ENCODE measurements around the gene MAGI3. TPM values are rescaled to one million over a fixed set of nuclear protein-coding genes. Genes with fewer than 3 reads are reported as not detected.
A peak's percentile ranks its signal among the peaks of the same experiment; 100 is the strongest.

The MAGI3 gene
- total RNA-seq, 1 donor from 2014 or later: 17.6 TPM

- TF ChIP-seq, protein P1, sequence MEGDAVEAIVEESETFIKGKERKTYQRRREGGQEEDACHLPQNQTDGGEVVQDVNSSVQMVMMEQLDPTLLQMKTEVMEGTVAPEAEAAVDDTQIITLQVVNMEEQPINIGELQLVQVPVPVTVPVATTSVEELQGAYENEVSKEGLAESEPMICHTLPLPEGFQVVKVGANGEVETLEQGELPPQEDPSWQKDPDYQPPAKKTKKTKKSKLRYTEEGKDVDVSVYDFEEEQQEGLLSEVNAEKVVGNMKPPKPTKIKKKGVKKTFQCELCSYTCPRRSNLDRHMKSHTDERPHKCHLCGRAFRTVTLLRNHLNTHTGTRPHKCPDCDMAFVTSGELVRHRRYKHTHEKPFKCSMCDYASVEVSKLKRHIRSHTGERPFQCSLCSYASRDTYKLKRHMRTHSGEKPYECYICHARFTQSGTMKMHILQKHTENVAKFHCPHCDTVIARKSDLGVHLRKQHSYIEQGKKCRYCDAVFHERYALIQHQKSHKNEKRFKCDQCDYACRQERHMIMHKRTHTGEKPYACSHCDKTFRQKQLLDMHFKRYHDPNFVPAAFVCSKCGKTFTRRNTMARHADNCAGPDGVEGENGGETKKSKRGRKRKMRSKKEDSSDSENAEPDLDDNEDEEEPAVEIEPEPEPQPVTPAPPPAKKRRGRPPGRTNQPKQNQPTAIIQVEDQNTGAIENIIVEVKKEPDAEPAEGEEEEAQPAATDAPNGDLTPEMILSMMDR (conservative IDR thresholded peaks at IDR 0.05): no peak
- H3K9me3 Mint-ChIP-seq: peaks cover 3% of the 10 kb centered on the region
- peaks cover 5% of the 10 kb centered on the region for H3K27me3 Mint-ChIP-seq (ENCODE audit: low read depth)
- no peak for DNase-seq (ENCODE audit: low read depth, low spot score)
- peak overlapping the region; percentile 94 for H3K4me3 Mint-ChIP-seq
- H3K36me3 Mint-ChIP-seq (ENCODE audit: low read depth): no peaks in the 10 kb centered on the region
- H3K4me1 Mint-ChIP-seq: peaks cover 32% of the 10 kb centered on the region
- no peak overlapping the region for H3K27ac Mint-ChIP-seq (ENCODE audit: unreplicated experiment)
Measured at GRCh38 chr1:113388017-113388620, 2.2 kb upstream of the MAGI3 start.

DNA sequence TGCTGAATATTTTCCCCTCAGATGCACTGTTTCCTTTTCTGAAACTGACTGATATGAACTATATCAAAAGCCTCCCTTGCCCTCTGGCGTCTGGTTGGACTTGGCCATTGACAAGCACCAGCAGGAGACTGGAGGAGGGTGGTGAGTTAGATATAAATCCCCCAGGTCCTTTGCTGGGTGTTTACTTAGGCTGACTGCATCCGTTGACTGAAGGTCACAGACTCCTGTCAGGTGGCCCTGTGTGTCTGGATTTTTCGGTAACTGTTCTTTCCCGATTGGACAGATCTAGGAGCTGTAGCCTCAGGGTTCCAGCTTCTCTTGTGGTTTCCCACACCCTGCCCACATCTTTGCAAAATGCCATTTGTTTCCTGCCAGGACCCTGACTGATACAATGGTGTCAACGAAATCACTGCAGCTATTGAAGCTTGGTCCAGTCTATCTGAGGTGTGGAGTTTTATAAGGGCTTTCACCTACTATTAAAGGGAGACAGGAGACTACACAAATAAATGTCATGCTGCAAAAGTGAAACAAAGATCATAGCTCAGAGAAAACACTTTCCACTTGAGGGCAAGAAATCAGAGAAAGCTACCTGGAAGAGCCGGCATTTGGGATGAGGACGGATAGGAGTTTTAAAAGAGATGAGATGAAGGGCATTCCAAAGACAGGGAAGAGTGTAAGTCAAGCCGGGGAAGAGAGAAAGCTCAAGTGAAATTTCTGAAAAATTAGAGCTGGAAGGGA is 1.5 kb upstream of the MAGI3 start:
- Mint-ChIP-seq H3K36me3 (ENCODE audit: low read depth) (no peaks in the 10 kb centered on the region), H3K27me3 (ENCODE audit: low read depth) (peaks cover 5% of the 10 kb centered on the region), H3K9me3 (peaks cover 3% of the 10 kb centered on the region), H3K4me1 (peaks cover 33% of the 10 kb centered on the region), H3K27ac (ENCODE audit: unreplicated experiment) (no peak overlapping the region), H3K4me3 (peak overlapping the region; percentile 94)
- DNase-seq (ENCODE audit: low read depth, low spot score): no peak
- TF ChIP-seq, protein P1 (conservative IDR thresholded peaks at IDR 0.05): no peak

GRCh38 chr1:113389359-113389952 is 859 bp upstream of the MAGI3 start:
- Mint-ChIP-seq H3K9me3 (peaks cover 1% of the 10 kb centered on the region), H3K27ac (ENCODE audit: unreplicated experiment) (peak overlapping the region; percentile 51), H3K4me1 (peaks cover 33% of the 10 kb centered on the region), H3K4me3 (peak overlapping the region; percentile 94), H3K27me3 (ENCODE audit: low read depth) (peaks cover 5% of the 10 kb centered on the region), H3K36me3 (ENCODE audit: low read depth) (no peaks in the 10 kb centered on the region)
- TF ChIP-seq, protein P1 (conservative IDR thresholded peaks at IDR 0.05): no peak
- DNase-seq (ENCODE audit: low read depth, low spot score): no peak

- Mint-ChIP-seq H3K27ac (ENCODE audit: unreplicated experiment) (no peak overlapping the region), H3K27me3 (ENCODE audit: low read depth) (peaks cover 5% of the 10 kb centered on the region), H3K4me1 (peaks cover 36% of the 10 kb centered on the region), H3K4me3 (peak overlapping the region; percentile 95), H3K36me3 (ENCODE audit: low read depth) (no peaks in the 10 kb centered on the region), H3K9me3 (no peaks in the 10 kb centered on the region)
- TF ChIP-seq, protein P1 (conservative IDR thresholded peaks at IDR 0.05): no peak
- peak; percentile 20 for DNase-seq (ENCODE audit: low read depth, low spot score)
Measured at GRCh38 chr1:113390871-113391648, 745 bp downstream of the MAGI3 start.

- Mint-ChIP-seq H3K9me3 (no peaks in the 10 kb centered on the region), H3K27me3 (ENCODE audit: low read depth) (peaks cover 5% of the 10 kb centered on the region), H3K4me1 (peaks cover 36% of the 10 kb centered on the region), H3K27ac (ENCODE audit: unreplicated experiment) (no peak overlapping the region), H3K4me3 (peak overlapping the region; percentile 95), H3K36me3 (ENCODE audit: low read depth) (no peaks in the 10 kb centered on the region)
- TF ChIP-seq, protein P1 (conservative IDR thresholded peaks at IDR 0.05): no peak
- DNase-seq (ENCODE audit: low read depth, low spot score): no peak
Measured at GRCh38 chr1:113391649-113392271, 1.4 kb downstream of the MAGI3 start.

Measured in neural crest cell (in vitro differentiated cells).